ENCODE results near the gene A3GALT2.
"Not testable (repeated sequence)": the region's sequence is repeated elsewhere in the genome, so short reads cannot be mapped to it uniquely, and the experiment has no call there.

Gene A3GALT2

GRCh38 chr1:33294071-33295010 lies 26.6 kb downstream of the A3GALT2 start:
- DNase-seq (ENCODE audit: low read depth) = no peak

GRCh38 chr1:33292726-33293340 lies 28.1 kb downstream of the A3GALT2 start:
- no peak for DNase-seq (ENCODE audit: low read depth)

- DNase-seq (ENCODE audit: low read depth) = not testable (repeated sequence)
Measured at GRCh38 chr1:33290615-33291014, 30.3 kb downstream of the A3GALT2 start.

- DNase-seq (ENCODE audit: low read depth) = no peak
Measured at GRCh38 chr1:33289858-33290154, 31.1 kb downstream of the A3GALT2 start.

- DNase-seq (ENCODE audit: low read depth) = no peak
Measured at GRCh38 chr1:33288976-33289857, 31.7 kb downstream of the A3GALT2 start.

GRCh38 chr1:33287317-33287716 lies 33.6 kb downstream of the A3GALT2 start:
- no peak for DNase-seq (ENCODE audit: low read depth)

GRCh38 chr1:33286451-33287185 lies 34.3 kb downstream of the A3GALT2 start:
- no peak for DNase-seq (ENCODE audit: low read depth)

- no peak for DNase-seq (ENCODE audit: low read depth)
Measured at GRCh38 chr1:33284049-33284448, 36.8 kb downstream of the A3GALT2 start.

- DNase-seq (ENCODE audit: low read depth) = no peak
Measured at GRCh38 chr1:33282791-33283190, 38.1 kb downstream of the A3GALT2 start.

GRCh38 chr1:33281554-33282303 lies 39.2 kb downstream of the A3GALT2 start:
- no peak for DNase-seq (ENCODE audit: low read depth)

GRCh38 chr1:33280091-33280661 lies 40.7 kb downstream of the A3GALT2 start:
- DNase-seq (ENCODE audit: low read depth) = no peak

- no peak for DNase-seq (ENCODE audit: low read depth)
Measured at GRCh38 chr1:33277488-33278084, 43.3 kb downstream of the A3GALT2 start.

- no peak for DNase-seq (ENCODE audit: low read depth)
Measured at GRCh38 chr1:33276573-33277298, 44.2 kb downstream of the A3GALT2 start.

- no peak for DNase-seq (ENCODE audit: low read depth)
Measured at GRCh38 chr1:33275706-33276572, 45.0 kb downstream of the A3GALT2 start.

- DNase-seq (ENCODE audit: low read depth) = no peak
Measured at GRCh38 chr1:33275195-33275594, 45.7 kb downstream of the A3GALT2 start.

- no peak for DNase-seq (ENCODE audit: low read depth)
Measured at GRCh38 chr1:33274446-33274845, 46.5 kb downstream of the A3GALT2 start.

- DNase-seq (ENCODE audit: low read depth) = peak; percentile 10
Measured at GRCh38 chr1:33273961-33274371, 46.9 kb downstream of the A3GALT2 start.

GRCh38 chr1:33273406-33273805 lies 47.5 kb downstream of the A3GALT2 start:
- DNase-seq (ENCODE audit: low read depth) = no peak

- no peak for DNase-seq (ENCODE audit: low read depth)
Measured at GRCh38 chr1:33272930-33273329, 48.0 kb downstream of the A3GALT2 start.

Data from ELR (cell line).